Heart left ventricle (tissue), 13 donors: ENCODE measurements around the gene DSG2.

Source experiments
- CTCF ChIP-seq, 12 donors: fragments of 200-600 bp; sonication (generic) in 4 of 12; IDR thresholded peaks; one replicate each; pipeline versions ENCODE4 v1.5.0 to v1.8.0; 2018 to 2022; ENCODE audit warnings: antibody characterized with exemption in 12 of 12, mild to moderate bottlenecking in 5 of 12
- POLR2A ChIP-seq, 2 donors: fragments of 450-650 bp; IDR thresholded peaks; one replicate each; pipeline ENCODE4 v1.6.1; 2017; ENCODE audit warnings: antibody characterized with exemption in 2 of 2, mild to moderate bottlenecking in 2 of 2, moderate library complexity in 2 of 2
- donor health status: ischemic (EF 13 %, LVEDD 7.1; RV severe dilation, severe dysfunction).
- donor health status: DM: no; HTN: yes; CAD: no.
- donor health status: DM: no; HTN: no; CAD: no.
- donor health status: ischemic (EF 25% LVEDD 6.9; RV normal size, moderate dysfunction).
- donor health status: ischemic (EF 25% LVEDD 5.7; RV mildly dilated, moderate dysfunction).
- donor health status: ischemic (EF 35%, LVEDD 5.7; RV mildly dilated, moderate dysfunction).
- donor health status: nonischemic (EF 11% LVEDD 7.7; RV severe dilation, severe dysfunction).
- donor health status: DM: yes; HTN: yes; CAD: no.
- donor health status: PGD.
- donor health status: ischemic (EF 29% LVEDD 5.4; RV normal size, mild dysfunction).
- donor health status: nonischemic (EF 23%, LVEDD 6.1; RV moderate dilation, normal function).

GRCh38 chr18:31497836-31498573 is at the start of gene DSG2:
- TF ChIP-seq CTCF (IDR thresholded peaks at IDR 0.05) (no peak), POLR2A (IDR thresholded peaks at IDR 0.05) (no peak)
